GM23248 (cell line): ENCODE results near the gene KIAA1958. TPM values are rescaled to one million over a fixed set of nuclear protein-coding genes. Genes with fewer than 3 reads are reported as not detected.
A peak's percentile ranks its signal among the peaks of the same experiment; 100 is the strongest.

Source experiments
- DNase-seq: peaks from one replicate; pipeline ENCODE4 v3.0.0-alpha.2; 2015
- H2AFZ ChIP-seq: fragments of 200-600 bp; sonication (generic); 2 replicates; pipeline ENCODE4 v1.6.1; 2016; ENCODE audit warnings: antibody characterized with exemption
- H3F3A ChIP-seq: fragments of 200-600 bp; sonication (generic); 2 replicates; pipeline ENCODE4 v1.6.1; 2016; ENCODE audit warnings: mild to moderate bottlenecking, antibody characterized with exemption, mixed run types; ENCODE audit not compliant: insufficient read depth
- H3K27ac ChIP-seq: fragments of 200-600 bp; sonication (generic); 2 replicates; pipeline ENCODE4 v1.5.1; 2016; ENCODE audit warnings: mild to moderate bottlenecking
- H3K27me3 ChIP-seq: fragments of 200-600 bp; sonication (generic); replicated peaks from 2 replicates; pipeline ENCODE4 v1.6.1; 2016; ENCODE audit warnings: mild to moderate bottlenecking; ENCODE audit not compliant: insufficient read depth
- H3K36me3 ChIP-seq: fragments of 200-600 bp; sonication (generic); 2 replicates; pipeline ENCODE4 v1.6.1; 2016; ENCODE audit warnings: low read depth, mild to moderate bottlenecking
- H3K4me1 ChIP-seq: fragments of 200-600 bp; sonication (generic); 2 replicates; pipeline ENCODE4 v1.6.1; 2016; ENCODE audit warnings: mild to moderate bottlenecking; ENCODE audit not compliant: insufficient read depth
- H3K4me2 ChIP-seq: fragments of 200-600 bp; sonication (generic); one replicate; pipeline ENCODE4 v1.6.1; 2016; ENCODE audit warnings: mild to moderate bottlenecking; ENCODE audit not compliant: unreplicated experiment
- H3K4me3 ChIP-seq: fragments of 200-600 bp; sonication (generic); 2 replicates; pipeline ENCODE4 v1.5.1; 2016; ENCODE audit warnings: mild to moderate bottlenecking
- H3K79me2 ChIP-seq: fragments of 200-600 bp; sonication (generic); 2 replicates; pipeline ENCODE4 v1.6.1; 2016; ENCODE audit warnings: mild to moderate bottlenecking; ENCODE audit not compliant: insufficient read depth
- H3K9ac ChIP-seq: fragments of 200-600 bp; sonication (generic); 2 replicates; pipeline ENCODE4 v1.6.1; 2016; ENCODE audit warnings: mild to moderate bottlenecking
- H3K9me2 ChIP-seq: fragments of 200-600 bp; sonication (generic); 2 replicates; pipeline ENCODE4 v1.6.1; 2016; ENCODE audit warnings: mixed run types, mild to moderate bottlenecking, moderate library complexity; ENCODE audit not compliant: insufficient read depth
- H3K9me3 ChIP-seq: fragments of 200-600 bp; sonication (generic); one replicate; pipeline ENCODE4 v1.6.1; 2017; ENCODE audit warnings: low read depth
- H4K20me1 ChIP-seq: fragments of 200-600 bp; sonication (generic); 2 replicates; pipeline ENCODE4 v1.6.0; 2016; ENCODE audit not compliant: insufficient read depth
- EZH2 ChIP-seq: fragments of 200-600 bp; sonication (generic); IDR thresholded peaks from 2 replicates; pipeline ENCODE4 v1.6.1; 2018; ENCODE audit warnings: antibody characterized with exemption, mild to moderate bottlenecking; ENCODE audit not compliant: insufficient read depth, poor library complexity, severe bottlenecking
- EZH2phosphoT487 ChIP-seq: fragments of 200-600 bp; sonication (generic); IDR thresholded peaks from 2 replicates; pipeline ENCODE4 v1.6.1; 2018; ENCODE audit warnings: antibody characterized with exemption, moderate library complexity, mild to moderate bottlenecking, low read depth; ENCODE audit not compliant: insufficient read depth
- WGBS, 2 experiments: methylation state at CpG; one replicate each; pipeline ENCODE4 v1.1.6; 2015 to 2017; ENCODE audit warnings: low lambda C conversion rate in 2 of 2, low coverage in 1 of 2; ENCODE audit errors: missing lambda C conversion rate in 2 of 2; 5-methylcytosine and 5-hydroxymethylcytosine counted together
- in situ Hi-C: fragments of 300-500 bp; cut with MboI; formaldehyde crosslinking; loops from 2 replicates; pipeline ENCODE4 v1.15.0; 2020
- polyA plus RNA-seq: library from polyadenylated mRNA; unstranded; fragments of >200 nt; fragmentation: Nextera tagmentation; extraction: Ambion mirVana; gene quantifications from 2 replicates; pipeline ENCODE4 v1.2.1, GENCODE V29; 2016
- total RNA-seq: library from RNA; depleted of rRNA; stranded (reverse); fragments of >200 nt; shearing (Covaris generic); gene quantifications from 2 replicates; pipeline ENCODE4 v1.2.3, GENCODE V29; 2014

The KIAA1958 gene
- total and polyA plus RNA-seq, 2 experiments from 2014 or later = 7.7 to 7.8 TPM

DNA sequence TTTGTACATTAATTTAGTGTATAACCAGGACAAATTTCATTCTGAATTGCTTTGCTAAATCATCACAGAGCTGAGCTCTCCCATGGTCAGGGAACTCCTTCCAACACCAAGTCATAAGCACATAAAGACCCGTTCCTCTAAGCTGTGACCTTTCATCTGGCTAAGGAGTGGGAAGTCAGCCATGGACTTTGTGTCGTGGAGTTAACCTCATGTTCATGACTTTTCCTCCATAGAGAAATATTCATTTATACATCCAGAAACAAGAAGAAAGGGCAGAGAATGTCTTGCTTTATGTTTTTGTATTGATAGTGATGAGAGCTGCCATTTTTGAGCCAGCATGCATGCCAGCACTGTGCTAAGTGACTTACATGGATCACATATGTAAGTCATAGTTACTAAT is 133.8 kb downstream of the KIAA1958 start:
- H3K4me1 ChIP-seq = no peaks in the 10 kb centered on the region
- H4K20me1 ChIP-seq = no peaks in the 10 kb centered on the region
- H3K4me2 ChIP-seq = no peak overlapping the region
- no peak overlapping the region for H3K9ac ChIP-seq
- H3F3A ChIP-seq = no peaks in the 10 kb centered on the region
- no peaks in the 10 kb centered on the region for H3K9me3 ChIP-seq
- TF ChIP-seq EZH2phosphoT487 (no peak), EZH2 (no peak)
- H3K27me3 ChIP-seq = no peaks in the 10 kb centered on the region
- H3K9me2 ChIP-seq = no peaks in the 10 kb centered on the region
- DNase-seq = no peak
- no peaks in the 10 kb centered on the region for H3K79me2 ChIP-seq
- no peak overlapping the region for H3K4me3 ChIP-seq
- no peak overlapping the region for H3K27ac ChIP-seq
- no peaks in the 10 kb centered on the region for H3K36me3 ChIP-seq
- in situ Hi-C loops = no loop called here
- no peak overlapping the region for H2AFZ ChIP-seq
- WGBS, 2 experiments = 94 to 96% methylated on average over 2 of the region's 2 CpGs

GRCh38 chr9:112621018-112621655 is 134.5 kb downstream of the KIAA1958 start:
- no peak for DNase-seq
- no peak for TF ChIP-seq EZH2
- WGBS, 2 experiments = 64 to 67% methylated on average over 3 of the region's 3 CpGs

GRCh38 chr9:112623198-112623597 is 136.6 kb downstream of the KIAA1958 start:
- no peak overlapping the region for H3K27ac ChIP-seq
- WGBS, 2 experiments = 82 to 83% methylated on average over 2 of the region's 2 CpGs

More at GRCh38 chr9:112621018-112621655, 134.5 kb downstream of the KIAA1958 start:
- no peak overlapping the region for H3K4me2 ChIP-seq
- no peak overlapping the region for H3K4me3 ChIP-seq
- no peak overlapping the region for H3K27ac ChIP-seq
- H2AFZ ChIP-seq = no peak overlapping the region
- no peaks in the 10 kb centered on the region for H3K79me2 ChIP-seq
- H3K27me3 ChIP-seq = no peaks in the 10 kb centered on the region
- H3K9me3 ChIP-seq = no peaks in the 10 kb centered on the region
- in situ Hi-C loops = no loop called here
- H3F3A ChIP-seq = no peaks in the 10 kb centered on the region
- no peaks in the 10 kb centered on the region for H3K9me2 ChIP-seq
- H3K4me1 ChIP-seq = no peaks in the 10 kb centered on the region
- no peaks in the 10 kb centered on the region for H4K20me1 ChIP-seq
- no peak overlapping the region for H3K9ac ChIP-seq
- no peaks in the 10 kb centered on the region for H3K36me3 ChIP-seq

GRCh38 chr9:112624711-112625707 is 138.4 kb downstream of the KIAA1958 start:
- Histone ChIP-seq H3K9me2 (no peaks in the 10 kb centered on the region), H3K4me2 (no peak overlapping the region), H3K36me3 (no peaks in the 10 kb centered on the region), H3F3A (no peaks in the 10 kb centered on the region), H3K27me3 (no peaks in the 10 kb centered on the region), H3K27ac (no peak overlapping the region), H3K79me2 (no peaks in the 10 kb centered on the region; the same call in 1 of the 2 replicates), H3K4me1 (no peaks in the 10 kb centered on the region), H2AFZ (no peak overlapping the region), H3K4me3 (no peak overlapping the region), H4K20me1 (no peaks in the 10 kb centered on the region), H3K9ac (no peak overlapping the region), H3K9me3 (no peaks in the 10 kb centered on the region)
- in situ Hi-C loops = no loop called here
- 90% methylated on average over 7 of the region's 7 CpGs for WGBS, 2 experiments
- no peak for TF ChIP-seq EZH2phosphoT487
- TF ChIP-seq EZH2 = no peak
- DNase-seq = peak; percentile 13

More at GRCh38 chr9:112623198-112623597, 136.6 kb downstream of the KIAA1958 start:
- no peaks in the 10 kb centered on the region for H3K9me2 ChIP-seq
- TF ChIP-seq EZH2phosphoT487 = no peak
- H3F3A ChIP-seq = no peaks in the 10 kb centered on the region
- no peaks in the 10 kb centered on the region for H3K9me3 ChIP-seq
- no peak overlapping the region for H3K9ac ChIP-seq
- H3K4me3 ChIP-seq = no peak overlapping the region
- H2AFZ ChIP-seq = no peak overlapping the region
- no peak for DNase-seq
- no peak overlapping the region for H3K4me2 ChIP-seq
- no peaks in the 10 kb centered on the region for H4K20me1 ChIP-seq
- no peaks in the 10 kb centered on the region; the same call in 1 of the 2 replicates for H3K79me2 ChIP-seq
- no peaks in the 10 kb centered on the region for H3K36me3 ChIP-seq
- in situ Hi-C loops = no loop called here
- no peaks in the 10 kb centered on the region for H3K4me1 ChIP-seq
- H3K27me3 ChIP-seq = no peaks in the 10 kb centered on the region
